Hepatocyte (in vitro differentiated cells): ENCODE measurements around the gene OPCML.

ENCODE experiments used
- EZH2 ChIP-seq: fragments of 200-600 bp; sonication (generic); IDR thresholded peaks from 2 replicates; pipeline ENCODE4 v1.6.1; 2016; ENCODE audit warnings: antibody characterized with exemption, mild to moderate bottlenecking, borderline replicate concordance
- TF ChIP-seq, protein P1 (sequence below): fragments of 200-600 bp; sonication (generic); IDR thresholded peaks from 2 replicates; pipeline ENCODE4 v1.5.1; 2016; ENCODE audit warnings: antibody characterized with exemption, mild to moderate bottlenecking; ENCODE audit not compliant: poor library complexity

- TF ChIP-seq EZH2, result no peak
- TF ChIP-seq, protein P1, sequence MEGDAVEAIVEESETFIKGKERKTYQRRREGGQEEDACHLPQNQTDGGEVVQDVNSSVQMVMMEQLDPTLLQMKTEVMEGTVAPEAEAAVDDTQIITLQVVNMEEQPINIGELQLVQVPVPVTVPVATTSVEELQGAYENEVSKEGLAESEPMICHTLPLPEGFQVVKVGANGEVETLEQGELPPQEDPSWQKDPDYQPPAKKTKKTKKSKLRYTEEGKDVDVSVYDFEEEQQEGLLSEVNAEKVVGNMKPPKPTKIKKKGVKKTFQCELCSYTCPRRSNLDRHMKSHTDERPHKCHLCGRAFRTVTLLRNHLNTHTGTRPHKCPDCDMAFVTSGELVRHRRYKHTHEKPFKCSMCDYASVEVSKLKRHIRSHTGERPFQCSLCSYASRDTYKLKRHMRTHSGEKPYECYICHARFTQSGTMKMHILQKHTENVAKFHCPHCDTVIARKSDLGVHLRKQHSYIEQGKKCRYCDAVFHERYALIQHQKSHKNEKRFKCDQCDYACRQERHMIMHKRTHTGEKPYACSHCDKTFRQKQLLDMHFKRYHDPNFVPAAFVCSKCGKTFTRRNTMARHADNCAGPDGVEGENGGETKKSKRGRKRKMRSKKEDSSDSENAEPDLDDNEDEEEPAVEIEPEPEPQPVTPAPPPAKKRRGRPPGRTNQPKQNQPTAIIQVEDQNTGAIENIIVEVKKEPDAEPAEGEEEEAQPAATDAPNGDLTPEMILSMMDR, result no peak
Measured at GRCh38 chr11:132850266-132850665, 682.0 kb downstream of the OPCML start.
